DND-41 (cell line): Measurements from ENCODE around the gene PIK3IP1.

Experiments
- CTCF ChIP-seq: IDR thresholded peaks from 2 replicates; pipeline ENCODE4 v1.5.1; 2012; ENCODE audit warnings: borderline replicate concordance, low read length, moderate library complexity, mild to moderate bottlenecking; ENCODE audit not compliant: poor library complexity, severe bottlenecking; ENCODE audit errors: extremely low read depth
- EZH2 ChIP-seq: IDR thresholded peaks from 3 replicates; pipeline ENCODE4 v1.6.1; 2012; ENCODE audit warnings: borderline replicate concordance, low read depth, mild to moderate bottlenecking, moderate library complexity, low read length, inconsistent platforms; ENCODE audit not compliant: severe bottlenecking

- TF ChIP-seq CTCF, result no peak
- TF ChIP-seq EZH2, result no peak
Observed at GRCh38 chr22:31271485-31271884, 20.8 kb downstream of the PIK3IP1 start.
